Keratinocyte (primary cell): ENCODE data around the gene TTYH2.

Source experiments
- CTCF ChIP-seq, 3 experiments: IDR thresholded peaks in 1 of 3; conservative IDR thresholded peaks in 1 of 3; optimal IDR thresholded peaks in 1 of 3; 2 replicates in 2 of 3; 3 replicates in 1 of 3; pipeline versions ENCODE3 to v1.5.1; 2011; ENCODE audit warnings: low read length in 3 of 3, mild to moderate bottlenecking in 3 of 3, moderate library complexity in 2 of 3, control low read depth in 1 of 3, inconsistent platforms in 1 of 3; ENCODE audit not compliant: insufficient read depth in 2 of 3; ENCODE audit errors: extremely low read depth in 1 of 3
- EZH2 ChIP-seq: IDR thresholded peaks from one replicate; pipeline ENCODE4 v1.6.1; 2012; ENCODE audit warnings: inconsistent platforms, mild to moderate bottlenecking, low read length, moderate library complexity

DNA sequence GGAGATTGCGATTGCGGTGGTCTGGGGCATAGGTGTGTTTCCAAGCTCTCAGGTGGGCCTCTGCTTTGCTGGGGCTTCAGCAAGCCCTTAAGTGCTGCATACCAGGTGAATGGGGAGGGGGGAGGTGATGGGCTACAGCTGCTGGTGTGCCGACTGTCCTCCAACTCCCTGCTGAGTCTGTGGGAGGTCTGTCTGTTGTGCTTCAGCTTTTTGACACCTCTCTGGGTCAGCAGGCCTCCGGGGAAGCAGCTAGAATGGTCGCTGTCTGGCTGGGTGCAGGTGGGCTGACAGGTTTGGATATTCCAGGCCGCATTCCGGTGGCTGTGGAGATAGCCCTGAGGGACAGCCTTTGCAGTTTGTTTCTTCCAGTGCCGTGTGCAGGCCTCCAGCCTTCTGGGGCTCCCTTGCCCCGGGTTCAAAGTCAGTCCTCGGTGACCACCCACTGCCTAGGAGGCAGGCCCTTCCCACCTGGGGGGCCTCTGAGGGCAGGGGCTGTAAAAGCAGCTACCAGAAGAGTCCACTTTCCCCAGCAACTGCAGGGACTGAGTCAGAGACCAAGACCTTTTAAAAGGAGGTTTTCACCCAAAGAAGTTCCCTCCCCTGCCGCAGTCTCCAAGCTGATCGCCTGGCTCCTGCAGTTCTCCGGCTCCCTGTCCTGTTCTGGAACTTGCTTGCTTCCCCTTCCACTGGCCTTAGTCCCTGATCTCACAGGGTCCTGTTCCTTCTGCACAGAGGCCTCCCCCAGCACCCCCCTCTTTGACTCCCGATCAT, 2.0 kb upstream of the TTYH2 start:
- TF ChIP-seq EZH2 = no peak
- TF ChIP-seq CTCF (optimal IDR thresholded peaks at IDR 0.05 in 1 of 3, IDR thresholded peaks at IDR 0.05 in 1 of 3, conservative IDR thresholded peaks at IDR 0.05 in 1 of 3; ENCODE audit: extremely low read depth in 1 of 3, insufficient read depth in 2 of 3, low read length in 3 of 3) = no peak
